ENCODE measurements around the gene TMEM87B.
"Not testable (repeated sequence)": the region's sequence is repeated elsewhere in the genome, so short reads cannot be mapped to it uniquely, and the experiment has no call there.

Gene TMEM87B

DNA sequence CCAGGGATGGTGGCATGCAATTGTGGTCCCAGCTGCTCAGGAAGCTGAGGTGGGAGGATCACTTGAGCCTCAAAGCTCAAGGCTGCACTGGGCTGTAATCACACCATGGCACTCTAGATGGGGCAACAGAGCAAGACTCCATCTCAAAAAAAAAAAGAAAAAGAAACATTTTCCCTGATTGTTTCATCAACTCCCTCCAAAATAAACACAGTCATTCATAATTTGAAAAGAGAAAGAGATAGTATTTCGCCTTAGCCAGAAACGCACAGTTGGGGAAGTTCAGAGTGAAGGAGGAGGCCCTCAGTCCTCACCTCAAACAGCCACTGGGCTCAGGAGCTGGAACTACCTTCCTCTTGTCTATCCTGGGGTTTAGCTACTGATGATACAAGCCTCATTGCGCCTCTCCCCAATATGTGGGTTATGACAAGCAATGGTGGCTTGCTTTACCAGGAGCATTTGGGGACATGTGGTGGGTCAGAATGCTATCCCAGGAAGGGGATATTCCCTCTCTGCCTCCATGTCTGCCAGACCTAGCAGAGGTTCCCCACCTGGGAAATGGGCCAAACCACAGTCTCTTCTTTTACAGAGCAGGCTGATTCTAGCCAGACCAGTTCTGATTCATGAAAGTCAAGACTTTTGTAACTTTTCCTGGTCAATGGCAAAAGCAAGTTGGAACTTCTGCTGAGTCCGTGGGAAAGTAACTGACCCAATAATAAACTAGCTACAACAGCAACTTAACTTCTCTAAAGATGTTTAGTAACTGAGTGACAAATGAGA lies 22.2 kb upstream of the TMEM87B start:
- DNase-seq, result peak; percentile 57

DNA sequence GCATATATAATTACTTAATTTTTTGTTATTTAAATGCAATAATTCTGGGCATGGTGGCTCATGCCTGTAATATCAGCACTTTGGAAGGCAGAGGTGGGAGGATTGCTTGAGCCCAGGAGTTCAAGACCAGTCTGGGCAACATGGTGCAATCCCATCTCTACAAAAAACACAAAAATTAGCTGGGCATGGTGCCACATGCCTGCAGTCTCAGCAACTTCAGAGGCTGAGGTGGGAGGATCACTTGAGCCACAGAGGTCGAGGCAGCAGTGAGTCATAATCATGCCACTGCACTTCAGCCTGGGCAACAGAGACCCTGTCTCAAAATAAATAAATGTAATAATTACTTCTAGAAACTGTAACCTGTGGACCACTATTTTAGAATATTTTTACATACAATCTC lies 21.5 kb upstream of the TMEM87B start:
- DNase-seq, result no peak

DNA sequence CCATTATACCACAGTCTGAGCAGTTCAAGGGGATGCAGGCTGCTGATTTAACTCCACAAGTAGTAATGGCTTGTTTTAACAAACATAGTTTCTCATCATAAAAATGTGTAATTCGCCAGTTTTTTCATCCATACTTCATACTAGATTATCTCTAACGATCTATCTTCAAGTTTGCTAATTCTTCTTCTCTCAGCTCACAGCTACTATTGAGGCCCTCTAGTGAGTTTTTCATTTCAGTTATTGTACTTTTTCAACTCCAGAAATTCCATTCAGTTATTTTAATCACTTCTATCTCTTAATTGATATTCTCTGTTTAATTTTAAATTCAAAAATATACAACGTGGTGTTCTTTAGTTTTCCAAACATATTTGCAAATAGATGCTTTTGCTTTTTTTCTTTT lies 20.1 kb upstream of the TMEM87B start:
- no peak for DNase-seq

DNA sequence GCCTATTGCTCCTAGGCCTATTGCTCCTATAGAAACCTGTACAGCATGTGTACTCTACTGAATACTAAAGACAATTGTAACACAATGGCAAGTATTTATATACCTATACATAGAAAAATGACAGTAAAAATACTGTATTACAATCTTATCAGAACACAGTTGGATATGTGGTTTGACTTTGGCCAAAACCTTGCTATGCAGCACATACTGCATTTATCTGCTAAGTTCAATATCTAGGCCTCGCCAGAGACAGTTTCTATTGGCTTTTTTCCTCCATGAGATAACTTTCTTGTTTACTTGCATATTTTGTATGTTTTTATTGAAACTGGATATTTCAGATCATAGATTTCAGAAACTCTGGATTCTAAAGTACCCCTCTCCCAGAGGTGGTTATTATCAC lies 19.3 kb upstream of the TMEM87B start:
- no peak for DNase-seq

DNA sequence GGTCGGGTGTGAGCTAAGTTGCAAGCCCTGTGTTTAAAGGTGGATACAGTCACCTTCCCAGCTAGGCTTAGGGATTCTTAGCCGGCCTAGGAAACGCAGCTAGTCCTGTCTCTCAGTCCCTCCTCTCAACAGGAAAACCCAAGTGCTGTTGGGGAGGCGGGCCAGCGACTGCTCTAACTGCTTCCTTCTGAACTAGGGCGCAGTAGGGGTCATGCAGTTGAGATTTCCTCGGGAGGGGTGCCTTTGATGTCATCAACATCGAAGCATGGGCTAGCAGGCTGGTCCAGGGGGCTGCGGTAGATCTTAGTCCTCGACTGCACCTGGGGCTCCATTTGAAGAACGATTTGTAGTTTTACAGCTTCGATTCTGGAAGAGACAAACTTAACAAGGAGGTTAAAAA lies 15.5 kb upstream of the TMEM87B start:
- DNase-seq, result not testable (repeated sequence)

DNA sequence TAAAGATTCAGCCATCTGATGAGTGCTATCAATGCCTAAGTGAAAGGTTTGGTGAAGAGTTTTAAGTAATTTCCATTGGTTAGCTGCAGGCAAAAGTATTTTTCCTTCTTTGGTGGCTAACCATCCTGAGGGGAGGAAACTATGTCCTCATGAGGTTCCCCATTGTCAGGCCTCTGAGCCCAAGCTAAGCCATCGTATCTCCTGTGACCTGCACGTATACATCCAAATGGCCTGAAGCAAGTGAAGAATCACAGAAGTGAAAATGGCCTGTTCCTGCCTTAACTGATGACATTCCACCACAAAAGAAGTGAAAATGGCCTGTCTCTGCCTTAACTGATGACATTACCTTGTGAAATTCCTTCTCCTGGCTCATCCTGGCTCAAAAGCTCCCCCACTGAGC lies 15.0 kb upstream of the TMEM87B start:
- not testable (repeated sequence) for DNase-seq

DNA sequence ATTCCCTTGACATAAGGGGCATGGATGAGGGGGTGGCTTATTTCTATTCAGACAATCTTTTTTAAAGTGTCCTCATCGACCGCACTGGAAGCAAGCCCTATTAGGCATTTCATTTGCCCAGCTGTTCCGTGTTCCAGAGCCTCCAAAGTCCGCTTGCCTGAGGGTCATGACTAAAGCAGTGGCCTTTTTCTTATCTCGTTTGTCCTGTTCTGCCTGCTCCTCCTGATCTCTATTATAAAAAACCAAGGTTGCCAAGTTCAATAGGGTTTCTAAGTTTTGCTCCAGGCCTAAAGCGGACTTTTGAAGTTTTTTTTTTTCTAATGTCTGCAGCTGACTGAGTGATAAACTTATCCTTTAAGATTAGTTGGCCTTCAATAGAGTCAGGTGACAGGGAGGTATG lies 13.6 kb upstream of the TMEM87B start:
- not testable (repeated sequence) for DNase-seq

DNA sequence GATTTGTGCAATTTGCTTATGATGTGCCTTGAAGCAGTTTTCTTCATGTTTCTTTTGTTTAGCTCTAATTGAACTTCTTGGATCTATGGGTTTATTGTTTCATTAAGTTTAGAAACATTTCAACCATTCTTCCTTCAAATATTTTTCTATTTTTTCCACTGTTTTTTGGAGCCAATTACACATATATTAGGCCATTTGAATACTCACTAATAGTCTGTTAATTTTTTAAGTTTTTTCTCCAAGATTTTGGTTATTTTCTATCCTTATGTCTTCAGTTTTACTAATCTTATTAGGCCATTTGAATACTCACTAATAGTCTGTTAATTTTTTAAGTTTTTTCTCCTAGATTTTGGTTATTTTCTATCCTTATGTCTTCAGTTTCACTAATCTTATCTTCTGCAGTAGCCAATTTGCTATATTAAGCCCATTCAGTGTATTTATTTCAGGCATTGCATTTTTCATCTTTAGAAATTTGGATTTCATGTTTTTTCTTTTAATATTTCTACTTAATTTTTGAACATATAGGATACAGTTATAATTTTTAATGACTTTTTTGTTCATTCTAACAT lies 9.5 kb upstream of the TMEM87B start:
- no peak for DNase-seq

DNA sequence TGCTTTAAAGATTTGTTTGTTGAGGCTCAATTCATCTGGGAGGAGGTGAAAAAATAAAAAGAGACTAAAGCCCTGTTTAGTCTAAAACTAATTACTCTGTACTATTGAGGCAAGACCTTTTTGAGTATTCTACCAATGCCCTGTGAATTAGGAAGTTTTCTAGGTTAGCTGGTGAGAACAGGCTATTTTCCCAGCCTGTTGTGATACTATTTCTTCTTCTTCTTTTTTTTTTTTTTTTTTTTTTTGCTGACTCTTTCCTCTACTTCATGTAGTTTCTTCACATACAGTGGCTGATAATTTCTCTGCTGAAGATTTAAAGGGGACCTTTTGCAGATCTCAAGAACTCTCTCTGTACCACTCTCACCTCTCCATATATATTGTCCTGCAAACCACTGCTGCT lies 8.8 kb upstream of the TMEM87B start:
- no peak for DNase-seq

DNA sequence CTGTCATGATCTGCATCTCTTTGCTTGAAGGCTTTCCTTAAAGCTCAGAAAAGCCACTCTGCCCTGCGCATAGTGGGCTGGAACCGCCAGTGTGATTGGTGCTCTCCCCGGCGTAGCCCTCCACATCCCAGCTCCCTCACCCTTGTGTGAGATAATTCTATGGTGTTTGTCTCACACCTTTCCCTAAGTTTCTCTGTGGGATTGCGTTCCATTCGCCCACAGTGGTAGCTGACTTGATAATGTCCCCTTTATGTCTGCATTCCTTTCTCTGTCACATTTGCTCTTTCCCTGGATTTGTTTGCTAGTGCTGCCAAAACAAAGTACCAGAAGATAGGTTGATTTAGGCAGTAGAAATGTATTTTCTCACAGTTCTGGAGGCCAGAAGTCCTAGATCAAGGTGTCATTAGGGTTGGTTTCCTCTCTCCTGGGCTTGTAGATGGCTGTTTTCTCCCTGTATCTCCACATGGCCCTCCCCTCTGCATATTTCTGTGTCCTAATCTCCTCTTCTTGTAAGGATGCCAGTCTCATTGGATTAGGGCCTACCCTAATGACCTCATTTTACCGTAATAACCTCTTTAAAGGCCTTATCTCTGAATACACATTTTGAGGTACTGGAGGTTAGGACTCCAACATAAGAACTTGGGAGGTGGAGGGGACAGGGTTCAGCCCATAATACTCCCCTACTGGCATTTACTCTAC lies 7.4 kb upstream of the TMEM87B start:
- no peak for DNase-seq

DNA sequence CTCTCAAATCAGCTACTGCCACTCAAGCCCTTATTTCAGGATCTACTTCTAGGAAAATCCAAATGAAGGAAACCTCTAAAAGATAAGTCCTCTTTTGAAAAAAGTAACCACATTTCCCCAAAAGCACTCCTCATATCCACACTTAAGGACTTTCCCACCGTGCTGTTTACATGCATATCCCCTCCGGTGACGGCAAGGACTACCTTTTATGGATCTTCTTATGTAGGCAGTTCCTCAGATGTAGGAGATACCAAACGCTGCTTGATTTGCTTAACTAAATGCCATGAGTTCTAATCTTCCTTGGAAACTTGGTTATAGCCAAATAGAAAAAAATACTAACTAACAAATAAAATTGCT lies 6.9 kb upstream of the TMEM87B start:
- DNase-seq, result no peak

DNA sequence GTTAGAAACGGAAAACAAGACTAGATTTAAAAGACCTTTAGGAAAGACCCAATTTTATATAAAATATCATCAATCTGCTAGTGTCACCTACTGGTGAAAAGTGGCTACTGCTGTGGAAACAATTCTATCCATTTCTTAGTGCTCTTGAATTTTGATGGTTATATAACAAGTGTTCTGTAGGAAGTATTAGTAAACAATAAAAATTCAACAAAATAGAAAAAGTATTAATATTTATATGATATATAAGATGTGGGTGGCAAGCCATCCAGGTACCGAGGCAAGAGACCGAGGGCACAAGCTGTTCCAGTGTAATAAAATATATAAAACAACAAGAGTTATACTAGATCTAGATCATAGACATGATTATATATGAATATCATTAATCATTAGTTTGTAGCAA lies 6.2 kb upstream of the TMEM87B start:
- peak; percentile 50 for DNase-seq

DNA sequence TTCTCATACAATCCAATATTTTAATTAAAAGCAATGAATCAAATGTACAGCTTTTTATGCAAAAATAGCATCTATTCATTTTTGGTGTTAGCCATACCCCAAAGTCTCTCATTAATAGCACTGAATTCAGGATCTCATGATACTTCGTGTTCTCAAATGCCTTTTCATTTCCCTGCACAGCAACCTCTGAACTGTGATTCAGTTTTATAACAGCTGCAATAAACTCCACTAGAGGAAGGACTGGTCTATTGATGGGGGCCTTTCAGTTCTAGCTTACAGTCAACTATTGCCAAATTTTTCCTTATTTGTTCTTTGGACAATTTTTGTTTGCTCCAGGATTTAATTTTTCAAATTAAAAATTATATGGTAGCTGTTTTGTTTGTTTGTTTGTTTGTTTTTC lies 4.8 kb upstream of the TMEM87B start:
- no peak for DNase-seq

DNA sequence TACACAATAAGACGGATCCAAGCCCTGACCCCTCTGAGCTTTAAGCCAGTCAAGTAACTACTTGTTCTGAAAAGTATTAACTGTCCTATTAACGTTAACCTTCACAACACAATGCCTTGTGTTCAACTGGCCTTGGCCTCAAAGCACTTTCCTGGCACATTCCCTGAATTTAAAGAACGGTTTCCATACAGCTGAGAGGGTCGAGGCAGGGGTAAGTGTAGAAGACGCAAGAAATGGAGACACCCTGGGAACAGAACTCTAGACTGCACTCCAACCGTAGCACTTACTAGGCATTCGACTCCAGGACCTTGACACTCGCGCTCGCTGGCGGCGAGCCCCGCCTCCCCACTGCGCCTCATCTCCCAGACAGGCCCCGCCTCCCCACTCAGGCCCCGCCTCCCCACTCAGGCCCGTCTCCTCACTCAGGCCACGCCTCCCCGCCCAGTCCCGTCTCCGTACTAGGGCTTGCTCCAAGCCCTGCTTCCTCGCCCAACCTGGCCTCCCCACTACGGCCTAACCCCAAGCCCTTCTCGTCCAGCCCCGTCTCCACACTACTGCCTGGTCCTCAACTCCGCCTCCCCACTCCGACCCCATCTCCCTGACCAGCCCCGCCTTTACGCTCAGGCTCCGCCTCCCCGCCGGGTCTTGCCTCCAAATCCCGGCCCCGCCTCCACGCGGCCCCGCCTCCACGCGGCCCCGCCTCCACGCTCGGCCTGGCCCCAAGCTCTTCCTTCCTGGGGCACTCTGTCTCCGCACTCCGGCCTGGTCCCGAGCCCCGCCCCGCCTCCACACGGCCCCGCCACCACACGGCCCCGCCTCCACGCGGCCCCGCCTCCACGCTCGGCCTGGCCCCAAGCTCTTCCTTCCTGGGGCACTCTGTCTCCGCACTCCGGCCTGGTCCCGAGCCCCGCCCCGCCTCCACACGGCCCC lies 887 bp upstream of the TMEM87B start:
- DNase-seq, result peak; percentile 94

DNA sequence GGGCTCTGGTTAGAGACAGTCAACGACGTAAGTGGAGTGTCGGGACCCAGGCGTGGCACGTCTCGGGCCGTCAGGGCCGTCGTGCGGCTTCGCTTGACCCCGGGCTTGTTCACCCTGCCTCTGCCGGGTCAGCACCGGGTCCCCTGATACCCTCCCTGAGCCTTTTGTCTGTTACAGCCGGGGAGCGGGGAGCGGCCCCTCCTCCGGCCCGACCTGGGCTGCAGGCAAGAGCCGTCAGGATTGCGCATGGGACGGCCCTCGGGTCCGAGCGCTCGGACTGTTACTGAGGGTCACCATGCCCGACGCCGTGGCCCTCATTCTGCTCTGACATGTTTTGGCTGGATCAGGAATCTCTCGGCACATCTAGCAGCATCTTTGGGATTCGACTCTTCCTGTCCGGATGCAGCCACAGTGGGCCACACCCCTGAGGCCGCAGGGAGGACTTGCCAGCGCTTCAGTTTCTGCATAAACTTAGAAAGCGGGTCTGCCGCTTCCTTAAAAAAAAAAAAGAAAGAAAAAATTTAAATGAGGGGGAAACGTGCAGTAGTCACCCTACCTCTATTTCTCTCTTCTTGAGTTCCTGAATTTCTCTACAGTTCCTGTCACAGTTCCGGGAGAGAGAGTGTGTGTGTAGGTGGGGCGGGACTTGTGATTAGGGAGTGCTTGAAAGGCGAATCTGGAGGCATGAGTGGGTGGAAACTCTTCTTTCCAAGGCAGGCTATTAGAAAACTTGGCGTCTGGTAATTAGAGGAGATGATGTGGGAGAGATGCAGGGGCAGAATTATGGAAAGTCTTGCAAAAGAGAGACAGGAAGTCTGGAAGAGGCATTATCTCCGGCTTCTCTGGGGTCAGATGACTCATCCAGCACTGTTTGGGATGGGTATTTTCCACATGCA lies 909 bp downstream of the TMEM87B start:
- peak; percentile 86 for DNase-seq

DNA sequence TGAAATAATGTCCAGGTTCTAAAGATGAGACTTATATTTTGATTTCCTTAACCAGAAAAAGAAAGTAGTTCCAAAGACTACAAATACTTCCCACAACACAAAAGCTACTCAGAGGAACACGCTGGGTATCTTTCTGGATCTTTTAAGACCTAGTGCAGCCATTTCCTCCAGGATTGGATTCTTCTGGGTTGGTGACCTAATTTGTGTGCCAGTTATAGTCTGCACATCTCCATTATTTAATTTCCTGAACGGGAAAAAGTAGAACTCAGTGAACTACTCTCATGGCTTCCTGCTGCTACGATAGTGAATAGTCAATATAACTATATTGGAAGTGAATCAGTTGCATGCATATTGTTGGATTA lies 1.5 kb downstream of the TMEM87B start:
- no peak for DNase-seq

DNA sequence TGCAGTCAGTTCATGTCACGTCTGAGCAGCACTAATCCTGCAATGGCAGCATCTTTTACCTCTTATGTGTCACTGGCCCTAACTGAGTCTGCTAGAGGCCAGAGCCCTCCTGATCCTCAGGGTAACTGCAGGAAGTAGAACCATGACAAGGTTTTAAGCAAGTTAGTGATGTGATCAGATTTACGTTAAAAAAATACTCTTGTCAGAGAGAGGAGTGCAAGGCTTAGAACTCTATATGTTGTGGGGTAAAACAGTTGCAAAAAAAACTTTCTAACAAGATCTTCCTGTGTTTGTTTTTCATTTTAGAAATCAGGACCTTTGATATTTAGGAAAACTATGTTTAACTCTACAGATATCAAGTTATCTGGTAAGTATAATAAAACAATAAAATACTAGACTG lies 4.6 kb downstream of the TMEM87B start:
- no peak for DNase-seq

DNA sequence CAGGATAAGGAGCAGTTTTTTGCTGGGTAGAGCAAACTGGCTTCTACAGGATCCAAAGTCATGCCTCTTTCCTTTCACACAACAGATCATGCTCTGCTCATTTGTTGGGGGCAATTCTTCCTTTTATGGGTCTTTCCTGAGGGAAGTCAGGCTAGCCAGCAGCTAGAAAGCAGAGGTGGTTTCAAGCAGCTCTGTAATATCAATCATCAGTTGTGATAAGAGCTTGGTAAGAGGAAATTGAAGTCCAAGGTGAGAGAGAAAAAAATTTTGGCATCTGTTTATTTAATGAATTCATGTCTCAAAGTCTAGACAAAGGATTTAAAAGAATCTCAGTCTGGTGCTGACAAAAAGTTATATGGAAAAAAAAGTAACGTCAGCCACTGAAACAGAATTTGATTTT lies 6.2 kb downstream of the TMEM87B start:
- no peak for DNase-seq

DNA sequence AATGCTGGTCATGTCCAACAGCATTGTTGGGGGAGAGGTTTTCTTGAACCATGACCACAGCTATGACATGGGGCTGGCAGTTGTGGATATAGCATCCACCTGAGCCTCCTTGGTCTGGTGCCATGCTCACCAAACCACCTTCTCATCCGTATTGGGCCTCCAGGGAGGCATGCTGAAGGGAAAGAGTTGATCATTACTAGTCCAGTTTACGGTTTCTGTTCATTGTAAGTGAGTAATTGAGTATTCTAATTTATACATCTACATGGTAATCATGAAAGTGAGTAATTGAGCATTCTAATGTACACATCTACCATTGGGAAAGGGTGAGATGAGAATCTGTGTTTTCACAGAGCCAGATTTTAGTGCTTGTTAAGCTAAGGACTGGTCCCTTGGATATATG lies 6.8 kb downstream of the TMEM87B start:
- no peak for DNase-seq

DNA sequence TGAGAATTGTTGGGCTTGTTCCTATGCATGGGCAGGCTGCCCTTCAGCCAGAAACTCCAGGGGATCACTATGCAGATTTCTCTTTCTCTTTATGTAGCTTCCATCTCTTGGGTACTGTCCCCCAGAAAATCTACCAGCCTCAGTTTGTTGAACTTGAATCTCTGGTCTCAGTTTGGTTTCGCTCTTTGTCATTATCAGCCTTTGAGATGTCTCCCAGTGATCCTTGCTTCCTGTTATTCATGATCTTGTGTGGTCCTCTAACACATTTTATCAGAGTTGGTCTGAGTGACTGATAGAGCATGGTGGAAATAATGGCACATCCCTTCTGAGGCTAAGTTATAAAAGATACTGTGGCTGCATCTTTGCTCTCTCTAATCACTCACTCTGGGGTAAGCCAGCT lies 7.8 kb downstream of the TMEM87B start:
- no peak for DNase-seq

DNA sequence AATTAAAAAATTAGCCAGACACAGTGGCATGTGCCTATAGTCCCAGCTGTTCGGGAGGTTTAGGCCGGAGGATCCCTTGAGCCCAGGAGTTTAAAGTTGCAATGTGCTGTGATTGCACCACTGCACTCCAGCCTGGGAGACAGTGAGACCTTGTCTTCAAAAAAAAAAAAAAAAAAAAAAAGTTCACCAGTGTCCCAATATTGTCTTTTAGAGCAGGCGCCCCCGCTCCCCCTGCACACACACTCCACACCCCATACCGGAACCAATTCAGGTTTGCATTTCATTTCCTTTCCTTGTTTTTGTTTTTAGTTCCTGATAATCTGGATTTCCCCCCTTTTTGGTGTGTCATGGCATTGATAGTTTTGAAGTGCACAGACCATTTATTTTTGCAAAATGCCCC lies 10.4 kb downstream of the TMEM87B start:
- no peak for DNase-seq

DNA sequence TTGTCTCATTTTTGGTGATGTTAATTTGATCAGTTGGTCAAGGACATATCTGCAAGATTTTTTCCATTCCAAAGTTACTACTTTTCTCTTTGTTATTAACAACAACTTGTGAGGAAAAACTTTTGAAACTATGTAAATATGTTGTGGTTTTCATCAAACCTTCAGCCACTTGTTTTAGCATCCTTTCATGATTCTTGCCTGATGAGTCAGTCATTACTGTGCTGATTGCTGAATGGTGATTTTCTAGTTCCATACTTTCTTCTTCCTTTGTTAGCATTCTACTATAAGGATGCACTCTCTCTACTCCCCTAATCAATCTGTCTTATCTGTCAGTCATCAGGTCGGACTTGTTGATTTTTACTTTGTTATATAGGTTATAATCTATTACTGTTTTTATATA lies 10.9 kb downstream of the TMEM87B start:
- peak; percentile 65 for DNase-seq

All from fibroblast of skin of back (primary cell).